ENCODE measurements around the gene CHST4. TPM values are rescaled to one million over a fixed set of nuclear protein-coding genes. Genes with fewer than 3 reads are reported as not detected.

CHST4 gene
- total and polyA plus RNA-seq, 2 donors (not counting 3 experiments of a cell fraction or from before 2014, with no cell fraction given): not detected

GRCh38 chr16:71569621-71570020 is 43.4 kb downstream of the CHST4 start:
- H3K9me1 ChIP-seq (replicated peaks; ENCODE audit: control insufficient read depth, extremely low read depth, insufficient read depth, low read length): no peaks in the 10 kb centered on the region
- CTCF ChIA-PET: interaction anchor here (1.2 kb wide), 1 partner anchor 41 kb away, joined by 4 read pairs; no protein-coding TSS in a partner anchor
- intact Hi-C loops (cut with micrococcal nuclease): no loop called here

More at GRCh38 chr16:71569621-71570020, 43.4 kb downstream of the CHST4 start:
- POLR2A ChIA-PET: no interaction called here
- no TSS peak for BruUV-seq (replicated peaks)
- TF ChIP-seq, protein P1, sequence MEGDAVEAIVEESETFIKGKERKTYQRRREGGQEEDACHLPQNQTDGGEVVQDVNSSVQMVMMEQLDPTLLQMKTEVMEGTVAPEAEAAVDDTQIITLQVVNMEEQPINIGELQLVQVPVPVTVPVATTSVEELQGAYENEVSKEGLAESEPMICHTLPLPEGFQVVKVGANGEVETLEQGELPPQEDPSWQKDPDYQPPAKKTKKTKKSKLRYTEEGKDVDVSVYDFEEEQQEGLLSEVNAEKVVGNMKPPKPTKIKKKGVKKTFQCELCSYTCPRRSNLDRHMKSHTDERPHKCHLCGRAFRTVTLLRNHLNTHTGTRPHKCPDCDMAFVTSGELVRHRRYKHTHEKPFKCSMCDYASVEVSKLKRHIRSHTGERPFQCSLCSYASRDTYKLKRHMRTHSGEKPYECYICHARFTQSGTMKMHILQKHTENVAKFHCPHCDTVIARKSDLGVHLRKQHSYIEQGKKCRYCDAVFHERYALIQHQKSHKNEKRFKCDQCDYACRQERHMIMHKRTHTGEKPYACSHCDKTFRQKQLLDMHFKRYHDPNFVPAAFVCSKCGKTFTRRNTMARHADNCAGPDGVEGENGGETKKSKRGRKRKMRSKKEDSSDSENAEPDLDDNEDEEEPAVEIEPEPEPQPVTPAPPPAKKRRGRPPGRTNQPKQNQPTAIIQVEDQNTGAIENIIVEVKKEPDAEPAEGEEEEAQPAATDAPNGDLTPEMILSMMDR (IDR thresholded peaks at IDR 0.05; ENCODE audit: extremely low read depth in 1 of 2, insufficient read depth in 1 of 2, low read depth in 1 of 2, low read length in 2 of 2): no peak
- TF ChIP-seq MYC (IDR thresholded peaks at IDR 0.05; ENCODE audit: low read depth, low read length): no peak
- no peak for TF ChIP-seq EZH2 (IDR thresholded peaks at IDR 0.05; ENCODE audit: borderline replicate concordance, low read depth, low read length, severe bottlenecking)
- TF ChIP-seq JUN (IDR thresholded peaks at IDR 0.05; ENCODE audit: borderline replicate concordance, insufficient read depth, insufficient read length, low read depth): no peak
- TF ChIP-seq MAX (IDR thresholded peaks at IDR 0.05; ENCODE audit: insufficient read depth, insufficient read length): no peak
- TF ChIP-seq GATA2 (IDR thresholded peaks at IDR 0.05; ENCODE audit: insufficient read depth, insufficient read length, low read depth, low read length): no peak
- TF ChIP-seq POLR2A (IDR thresholded peaks at IDR 0.05; ENCODE audit: low read depth, low read length): no peak
- no peak for TF ChIP-seq POLR2AphosphoS5 (IDR thresholded peaks at IDR 0.05; ENCODE audit: insufficient read depth, low read depth, low read length)
- TF ChIP-seq FOS (IDR thresholded peaks at IDR 0.05; ENCODE audit: borderline replicate concordance, insufficient read depth, low read length): no peak
- Histone ChIP-seq H3K27ac (ENCODE audit: insufficient read depth, low read depth, low read length) (no peak overlapping the region), H3K79me2 (ENCODE audit: control insufficient read depth, insufficient read depth, low read length) (no peaks in the 10 kb centered on the region), H4K20me1 (replicated peaks; ENCODE audit: control insufficient read depth, extremely low read depth, insufficient read depth, low read length) (no peaks in the 10 kb centered on the region), H3K4me3 (replicated peaks in 1 of 3; ENCODE audit: insufficient read depth in 1 of 3, low read depth in 1 of 3, low read length in 3 of 3) (no peak overlapping the region), H3K4me1 (ENCODE audit: control insufficient read depth, extremely low read depth, insufficient read depth, low read length) (peaks cover 2% of the 10 kb centered on the region), H2AFZ (ENCODE audit: low read depth, low read length) (no peak overlapping the region), H3K27me3 (ENCODE audit: control insufficient read depth in 2 of 2, insufficient read depth in 2 of 2, low read length in 2 of 2) (peaks cover 3 to 10% of the 10 kb centered on the region in 2 experiments), H3K36me3 (ENCODE audit: control insufficient read depth in 2 of 2, extremely low read depth in 1 of 2, insufficient read depth in 2 of 2, low read length in 2 of 2) (no peaks in the 10 kb centered on the region), H3K9me3 (replicated peaks; ENCODE audit: control insufficient read depth, insufficient read depth, low read length) (no peaks in the 10 kb centered on the region), H3K4me2 (ENCODE audit: insufficient read depth, low read length) (no peak overlapping the region), H3K9ac (replicated peaks; ENCODE audit: extremely low read depth, insufficient read depth, low read length) (no peak overlapping the region)
- dilution Hi-C loops (cut with MboI; ENCODE audit: extremely low pct_ligation_motif_present, low sequenced_read_pairs): no loop called here
- DNase-seq (ENCODE audit: low read depth, low spot score): no peak
- no peak for FAIRE-seq
